Kasumi-1 (cell line): ENCODE measurements around the gene VPS13A.

Source experiments
- DNase-seq, 2 experiments: peaks; one replicate each; lab custom pipeline; 2025; lab: John Stamatoyannopoulos, UW

Gene VPS13A

GRCh38 chr9:77423841-77424240, 246.5 kb downstream of the VPS13A start:
- DNase-seq = no peak

- no peak for DNase-seq
Measured at GRCh38 chr9:77424993-77425392, 247.7 kb downstream of the VPS13A start.

GRCh38 chr9:77426712-77427111, 249.4 kb downstream of the VPS13A start:
- no peak for DNase-seq

GRCh38 chr9:77427256-77427927, 250.1 kb downstream of the VPS13A start:
- no peak for DNase-seq

GRCh38 chr9:77429928-77430327, 252.6 kb downstream of the VPS13A start:
- DNase-seq = no peak

- no peak for DNase-seq
Measured at GRCh38 chr9:77432053-77432452, 254.7 kb downstream of the VPS13A start.

GRCh38 chr9:77433675-77434445, 256.5 kb downstream of the VPS13A start:
- peak; percentile 70 to 75 for DNase-seq

GRCh38 chr9:77435277-77435676, 257.9 kb downstream of the VPS13A start:
- DNase-seq = no peak

- DNase-seq = no peak
Measured at GRCh38 chr9:77435688-77436087, 258.4 kb downstream of the VPS13A start.

- no peak for DNase-seq
Measured at GRCh38 chr9:77438653-77439052, 261.3 kb downstream of the VPS13A start.

- no peak for DNase-seq
Measured at GRCh38 chr9:77440057-77440456, 262.7 kb downstream of the VPS13A start.

- DNase-seq = peak; percentile 49 to 52
Measured at GRCh38 chr9:77441124-77441523, 263.8 kb downstream of the VPS13A start.

- no peak for DNase-seq
Measured at GRCh38 chr9:77442436-77442835, 265.1 kb downstream of the VPS13A start.

GRCh38 chr9:77447646-77448045, 270.3 kb downstream of the VPS13A start:
- DNase-seq = no peak

GRCh38 chr9:77449240-77450084, 272.1 kb downstream of the VPS13A start:
- DNase-seq = peak; percentile 23 to 26

GRCh38 chr9:77450085-77450475, 272.7 kb downstream of the VPS13A start:
- DNase-seq = no peak

- no peak for DNase-seq
Measured at GRCh38 chr9:77451507-77451906, 274.2 kb downstream of the VPS13A start.

GRCh38 chr9:77453825-77454647, 276.7 kb downstream of the VPS13A start:
- peak; percentile 86 to 89 for DNase-seq

GRCh38 chr9:77454663-77455062, 277.3 kb downstream of the VPS13A start:
- DNase-seq = no peak

GRCh38 chr9:77455312-77455927, 278.1 kb downstream of the VPS13A start:
- peak; percentile 53 to 64 for DNase-seq

GRCh38 chr9:77456829-77457437, 279.6 kb downstream of the VPS13A start:
- DNase-seq = peak; percentile 83 to 85
